GM12878 (cell line): ENCODE results near the gene QSOX2. TPM values are rescaled to one million over a fixed set of nuclear protein-coding genes. Genes with fewer than 3 reads are reported as not detected.

ENCODE experiments used
- ATAC-seq: fragments of 200-7000 bp; cut with Tn5 transposase; 3 replicates; pipeline ENCODE4 v1.9.1; 2020; ENCODE audit warnings: mild to moderate bottlenecking, moderate library complexity
- BruUV-seq: library from RNA; stranded (reverse); fragments of 400-500 nt; replicated peaks from 2 replicates; lab custom pipeline; 2021; lab: Mats Ljungman, UMichigan
- CTCF ChIA-PET: fragments of 300-600 bp; sonication (Branson Sonifier 250); formaldehyde crosslinking; extraction: SDS; loops from one replicate; lab custom pipeline; 2021; ENCODE audit warnings: inconsistent platforms; lab: Yijun Ruan, JAX
- POLR2A ChIA-PET: fragments of 350-600 bp; formaldehyde crosslinking; extraction: SDS; loops from one replicate; lab custom pipeline; 2021; ENCODE audit warnings: inconsistent platforms; lab: Charles Lee
- RAD21 ChIA-PET: fragments of 300-600 bp; sonication (Branson Sonifier 250); formaldehyde crosslinking; loops from one replicate; lab custom pipeline; 2023; ENCODE audit warnings: antibody characterized with exemption; ENCODE audit not compliant: unreplicated experiment; lab: Charles Lee
- SMC1A ChIA-PET: fragments of 300-600 bp; sonication (Branson Sonifier 250); formaldehyde crosslinking; loops from one replicate; lab custom pipeline; 2023; ENCODE audit not compliant: unreplicated experiment, uncharacterized antibody; lab: Charles Lee
- DNase-seq: peaks from one replicate; pipeline ENCODE4 v3.0.0-alpha.2; 2011; ENCODE audit warnings: low read depth, low spot score
- FAIRE-seq: peaks from 3 replicates; lab custom pipeline; 2011; peaks lifted over from hg19 to GRCh38; lab: Jason Lieb, UNC
- H2AFZ ChIP-seq: 2 replicates; pipeline ENCODE4 v1.6.0; 2011; ENCODE audit warnings: low read depth, low read length, control low read depth; ENCODE audit not compliant: control insufficient read depth
- H3K27ac ChIP-seq: 2 replicates; pipeline ENCODE4 v1.5.1; 2011; ENCODE audit warnings: control low read depth; ENCODE audit not compliant: control insufficient read depth, insufficient read depth
- H3K27me3 ChIP-seq, 2 experiments: replicated peaks in 1 of 2; 2 replicates each; pipeline versions ENCODE4 v1.6.0 to v1.6.1; 2011; ENCODE audit warnings: low read length in 1 of 2; ENCODE audit not compliant: control insufficient read depth in 2 of 2, insufficient read depth in 2 of 2
- H3K36me3 ChIP-seq, 2 experiments: 2 replicates each; pipeline ENCODE4 v1.5.1; 2011; ENCODE audit warnings: low read length in 1 of 2; ENCODE audit not compliant: control insufficient read depth in 2 of 2, insufficient read depth in 2 of 2
- H3K4me1 ChIP-seq: 2 replicates; pipeline ENCODE4 v1.6.1; 2011; ENCODE audit warnings: mild to moderate bottlenecking, low read length, moderate library complexity, mixed read lengths; ENCODE audit not compliant: control insufficient read depth, insufficient read depth
- H3K4me2 ChIP-seq: 2 replicates; pipeline ENCODE4 v1.6.0; 2011; ENCODE audit warnings: control low read depth; ENCODE audit not compliant: control insufficient read depth, insufficient read depth
- H3K4me3 ChIP-seq: fragments of 200-600 bp; sonication (generic); 2 replicates; pipeline ENCODE4 v1.5.1; 2016
- H3K79me2 ChIP-seq: 2 replicates; pipeline ENCODE4 v1.6.0; 2011; ENCODE audit warnings: low read length; ENCODE audit not compliant: control insufficient read depth, insufficient read depth
- H3K9ac ChIP-seq: 2 replicates; pipeline ENCODE4 v1.8.0; 2011; ENCODE audit warnings: low read length, control low read depth, mixed read lengths; ENCODE audit not compliant: control insufficient read depth, insufficient read depth
- H3K9me3 ChIP-seq: replicated peaks from 3 replicates; pipeline ENCODE4 v1.5.1; 2011; ENCODE audit warnings: mild to moderate bottlenecking, low read length; ENCODE audit not compliant: control insufficient read depth, insufficient read depth
- H4K20me1 ChIP-seq: 2 replicates; pipeline ENCODE4 v1.6.0; 2011; ENCODE audit not compliant: control insufficient read depth, insufficient read depth
- CEBPZ ChIP-seq: fragments of 150-350 bp; IDR thresholded peaks from 2 replicates; pipeline ENCODE4 v1.6.1; 2016; ENCODE audit warnings: low read depth, low read length
- EED ChIP-seq: sonication (generic); IDR thresholded peaks from 2 replicates; pipeline ENCODE4 v1.6.1; 2016; ENCODE audit warnings: antibody characterized with exemption, low read depth
- IRF5 ChIP-seq: fragments of 450-650 bp; IDR thresholded peaks from 2 replicates; pipeline ENCODE4 v1.6.1; 2017; ENCODE audit warnings: borderline replicate concordance
- MLLT1 ChIP-seq: fragments of 450-650 bp; IDR thresholded peaks from 2 replicates; pipeline ENCODE4 v1.6.1; 2016; ENCODE audit warnings: mild to moderate bottlenecking
- NBN ChIP-seq: fragments of 450-650 bp; IDR thresholded peaks from 2 replicates; pipeline ENCODE4 v1.6.1; 2016
- RB1 ChIP-seq: fragments of 450-650 bp; formaldehyde crosslinking; IDR thresholded peaks from 2 replicates; pipeline ENCODE4 v1.6.1; 2017; ENCODE audit warnings: mild to moderate bottlenecking, borderline replicate concordance
- RFX5 ChIP-seq: IDR thresholded peaks from 2 replicates; pipeline ENCODE4 v1.6.1; 2011; ENCODE audit warnings: low read depth, low read length, improper control_type of control experiment
- SKIL ChIP-seq: fragments of 450-650 bp; IDR thresholded peaks from 2 replicates; pipeline ENCODE4 v1.6.1; 2017; ENCODE audit warnings: mild to moderate bottlenecking, low read depth, inconsistent platforms; ENCODE audit not compliant: poor library complexity, severe bottlenecking
- TARDBP ChIP-seq: IDR thresholded peaks from 2 replicates; pipeline ENCODE4 v1.6.1; 2016; ENCODE audit warnings: borderline replicate concordance
- YBX1 ChIP-seq: fragments of 450-650 bp; IDR thresholded peaks from 2 replicates; pipeline ENCODE4 v1.6.1; 2016; ENCODE audit warnings: antibody characterized with exemption
- WGBS: methylation state at CpG from one replicate; pipeline ENCODE4 v1.1.6; 2016; ENCODE audit warnings: low lambda C conversion rate; ENCODE audit not compliant: insufficient replicate concordance, insufficient coverage; ENCODE audit errors: missing lambda C conversion rate; 5-methylcytosine and 5-hydroxymethylcytosine counted together
- in situ Hi-C: fragments of 300-500 bp; cut with MboI; formaldehyde crosslinking; loops from 9 replicates; pipeline ENCODE4 v1.14.3; 2018; ENCODE audit warnings: mixed read lengths
- intact Hi-C: fragments of 100-400 bp; cut with micrococcal nuclease; formaldehyde crosslinking; loops from one replicate; pipeline ENCODE4 v1.14.2; 2022; ENCODE audit not compliant: unreplicated experiment
- polyA plus RNA-seq, 11 experiments: library from polyadenylated mRNA; depleted of rRNA in 4 of 11; unstranded in 6 of 11; stranded (reverse) in 5 of 11; fragments of >200 nt; fragmentation: Nextera tagmentation in 4 of 11; fragmentation: Illumina TruSeq in 1 of 11; extraction: Ambion mirVana in 4 of 11; extraction: Trizol in 1 of 11; gene quantifications; 1 replicate in 1 of 11; 2 replicates in 10 of 11; pipeline versions ENCODE4 v1.2.1 to v1.2.3, GENCODE V29; 2011 to 2016; ENCODE audit warnings: inconsistent platforms in 2 of 11, missing spikeins in 2 of 11, low read depth in 1 of 11
- total RNA-seq, 4 experiments: library from RNA; depleted of rRNA in 3 of 4; stranded (reverse); fragments of >200 nt in 3 of 4; fragmentation: Illumina TruSeq in 1 of 4; extraction: Trizol in 1 of 4; gene quantifications; 2 replicates each; pipeline versions ENCODE4 v1.2.1 to v1.2.3, GENCODE V29; 2013 to 2021
- TF ChIP-seq, protein P1 (sequence below): fragments of 450-650 bp; IDR thresholded peaks from 2 replicates; pipeline ENCODE4 v1.6.1; 2017; ENCODE audit warnings: mild to moderate bottlenecking, moderate library complexity

The QSOX2 gene
- total and polyA plus RNA-seq, 10 of the 15 experiments (the other 5 are each of a cell fraction or from before 2014, with no cell fraction given): 0.34 to 16.1 (median 8.2) TPM

- CTCF ChIA-PET: interaction anchor here (0.7 to 0.8 kb wide), 2 partner anchors 9 to 47 kb away, joined by 3 to 4 read pairs; no protein-coding TSS in a partner anchor
Measured at GRCh38 chr9:136178061-136178772, 67.4 kb downstream of the QSOX2 start.

More at GRCh38 chr9:136178061-136178772, 67.4 kb downstream of the QSOX2 start:
- ChIA-PET SMC1A (no interaction called here), RAD21 (no interaction called here), POLR2A (no interaction called here)
- Histone ChIP-seq H3K9me3 (no peaks in the 10 kb centered on the region), H3K36me3 (no peaks in the 10 kb centered on the region), H4K20me1 (no peaks in the 10 kb centered on the region), H3K27me3 (no peaks in the 10 kb centered on the region; a peak in 1 of 4 replicates), H2AFZ (no peak overlapping the region), H3K4me1 (no peaks in the 10 kb centered on the region), H3K9ac (no peak overlapping the region), H3K79me2 (no peaks in the 10 kb centered on the region), H3K4me2 (no peak overlapping the region)
- FAIRE-seq (no peak), DNase-seq (no peak), ATAC-seq (no peak)
- intact Hi-C loops (no loop called here), in situ Hi-C loops (no loop called here)
- BruUV-seq: no TSS peak
- WGBS: 44% methylated on average over 20 of the region's 21 CpGs
- TF ChIP-seq EED: no peak
- TF ChIP-seq RB1: no peak
- no peak for TF ChIP-seq IRF5
- TF ChIP-seq MLLT1: no peak
- TF ChIP-seq SKIL: no peak
- no peak for TF ChIP-seq CEBPZ
- TF ChIP-seq YBX1: no peak
- no peak for TF ChIP-seq TARDBP
- no peak for TF ChIP-seq NBN
- no peak for TF ChIP-seq RFX5
- TF ChIP-seq, protein P1, sequence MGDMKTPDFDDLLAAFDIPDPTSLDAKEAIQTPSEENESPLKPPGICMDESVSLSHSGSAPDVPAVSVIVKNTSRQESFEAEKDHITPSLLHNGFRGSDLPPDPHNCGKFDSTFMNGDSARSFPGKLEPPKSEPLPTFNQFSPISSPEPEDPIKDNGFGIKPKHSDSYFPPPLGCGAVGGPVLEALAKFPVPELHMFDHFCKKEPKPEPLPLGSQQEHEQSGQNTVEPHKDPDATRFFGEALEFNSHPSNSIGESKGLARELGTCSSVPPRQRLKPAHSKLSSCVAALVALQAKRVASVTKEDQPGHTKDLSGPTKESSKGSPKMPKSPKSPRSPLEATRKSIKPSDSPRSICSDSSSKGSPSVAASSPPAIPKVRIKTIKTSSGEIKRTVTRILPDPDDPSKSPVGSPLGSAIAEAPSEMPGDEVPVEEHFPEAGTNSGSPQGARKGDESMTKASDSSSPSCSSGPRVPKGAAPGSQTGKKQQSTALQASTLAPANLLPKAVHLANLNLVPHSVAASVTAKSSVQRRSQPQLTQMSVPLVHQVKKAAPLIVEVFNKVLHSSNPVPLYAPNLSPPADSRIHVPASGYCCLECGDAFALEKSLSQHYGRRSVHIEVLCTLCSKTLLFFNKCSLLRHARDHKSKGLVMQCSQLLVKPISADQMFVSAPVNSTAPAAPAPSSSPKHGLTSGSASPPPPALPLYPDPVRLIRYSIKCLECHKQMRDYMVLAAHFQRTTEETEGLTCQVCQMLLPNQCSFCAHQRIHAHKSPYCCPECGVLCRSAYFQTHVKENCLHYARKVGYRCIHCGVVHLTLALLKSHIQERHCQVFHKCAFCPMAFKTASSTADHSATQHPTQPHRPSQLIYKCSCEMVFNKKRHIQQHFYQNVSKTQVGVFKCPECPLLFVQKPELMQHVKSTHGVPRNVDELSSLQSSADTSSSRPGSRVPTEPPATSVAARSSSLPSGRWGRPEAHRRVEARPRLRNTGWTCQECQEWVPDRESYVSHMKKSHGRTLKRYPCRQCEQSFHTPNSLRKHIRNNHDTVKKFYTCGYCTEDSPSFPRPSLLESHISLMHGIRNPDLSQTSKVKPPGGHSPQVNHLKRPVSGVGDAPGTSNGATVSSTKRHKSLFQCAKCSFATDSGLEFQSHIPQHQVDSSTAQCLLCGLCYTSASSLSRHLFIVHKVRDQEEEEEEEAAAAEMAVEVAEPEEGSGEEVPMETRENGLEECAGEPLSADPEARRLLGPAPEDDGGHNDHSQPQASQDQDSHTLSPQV: no peak
- TF ChIP-seq, all 136 proteins: peak for 0
- H3K4me3 ChIP-seq: no peak overlapping the region
- no peak overlapping the region for H3K27ac ChIP-seq
